Vagina (tissue), 2 donors: ENCODE results near the gene MFN1.

Experiments
- CTCF ChIP-seq, 3 experiments: fragments of 450-650 bp in 2 of 3; fragments of 200-600 bp in 1 of 3; sonication (generic) in 1 of 3; IDR thresholded peaks; one replicate each; pipeline ENCODE4 v1.5.1; 2017 to 2019; ENCODE audit warnings: antibody characterized with exemption in 3 of 3, mild to moderate bottlenecking in 2 of 3, moderate library complexity in 2 of 3
- POLR2A ChIP-seq, 2 donors: fragments of 450-650 bp; IDR thresholded peaks; one replicate each; pipeline ENCODE4 v1.6.1; 2017; ENCODE audit warnings: antibody characterized with exemption in 2 of 2, mild to moderate bottlenecking in 2 of 2, moderate library complexity in 2 of 2
- POLR2AphosphoS5 ChIP-seq, 2 donors: sonication (generic); formaldehyde crosslinking; IDR thresholded peaks; one replicate each; pipeline ENCODE4 v1.9.0; 2017; ENCODE audit warnings: antibody characterized with exemption in 2 of 2, mild to moderate bottlenecking in 2 of 2, low read depth in 1 of 2; ENCODE audit not compliant: insufficient read depth in 1 of 2

GRCh38 chr3:179428876-179429548 is 81.5 kb downstream of the MFN1 start:
- TF ChIP-seq CTCF (IDR thresholded peaks at IDR 0.05), result no peak
- TF ChIP-seq POLR2A (IDR thresholded peaks at IDR 0.05), result no peak
- no peak for TF ChIP-seq POLR2AphosphoS5 (IDR thresholded peaks at IDR 0.05; ENCODE audit: insufficient read depth in 1 of 2, low read depth in 1 of 2)
